A673 (cell line): ENCODE data around the gene P2RX1. TPM values are rescaled to one million over a fixed set of nuclear protein-coding genes. Genes with fewer than 3 reads are reported as not detected.
"Not testable (repeated sequence)": the region's sequence is repeated elsewhere in the genome, so short reads cannot be mapped to it uniquely, and the experiment has no call there.

Source experiments
- BruUV-seq: library from RNA; stranded (reverse); fragments of 400-500 nt; replicated peaks from 2 replicates; lab custom pipeline; 2021; lab: Mats Ljungman, UMichigan
- CTCF ChIA-PET: fragments of 300-600 bp; sonication (Branson Sonifier 250); formaldehyde crosslinking; loops from one replicate; lab custom pipeline; 2022; ENCODE audit warnings: antibody characterized with exemption; lab: Charles Lee
- POLR2A ChIA-PET: fragments of 300-600 bp; sonication (Branson Sonifier 250); formaldehyde crosslinking; loops from one replicate; lab custom pipeline; 2022; ENCODE audit warnings: antibody characterized with exemption; ENCODE audit not compliant: low non-redundant PET; lab: Charles Lee
- DNase-seq: peaks from one replicate; pipeline ENCODE4 v3.0.0-alpha.2; 2015; ENCODE audit warnings: low spot score
- H3K27ac ChIP-seq: fragments of 200-600 bp; sonication (generic); 2 replicates; pipeline ENCODE4 v1.5.1; 2016; ENCODE audit warnings: mixed run types, low read depth, mild to moderate bottlenecking, mixed read lengths, antibody characterized with exemption, low read length; ENCODE audit not compliant: poor library complexity, severe bottlenecking
- H3K27me3 ChIP-seq: fragments of 200-600 bp; sonication (generic); replicated peaks from 2 replicates; pipeline ENCODE4 v1.6.1; 2017; ENCODE audit warnings: mixed run types, low read depth, mild to moderate bottlenecking, mixed read lengths, antibody characterized with exemption, low read length; ENCODE audit not compliant: insufficient read depth, poor library complexity
- H3K36me3 ChIP-seq: fragments of 200-600 bp; sonication (generic); 2 replicates; pipeline ENCODE4 v1.6.1; 2016; ENCODE audit warnings: mixed run types, mild to moderate bottlenecking, mixed read lengths, antibody characterized with exemption, low read length; ENCODE audit not compliant: insufficient read depth, poor library complexity, severe bottlenecking
- H3K4me1 ChIP-seq: fragments of 200-600 bp; sonication (generic); 2 replicates; pipeline ENCODE4 v1.6.1; 2017; ENCODE audit warnings: mixed run types, mild to moderate bottlenecking, mixed read lengths, antibody characterized with exemption, low read length; ENCODE audit not compliant: insufficient read depth, poor library complexity, severe bottlenecking
- H3K4me3 ChIP-seq: fragments of 200-600 bp; sonication (generic); 2 replicates; pipeline ENCODE4 v1.5.1; 2016; ENCODE audit warnings: low read depth, mixed run types, mild to moderate bottlenecking, mixed read lengths, low read length; ENCODE audit not compliant: poor library complexity, severe bottlenecking
- H3K9me3 ChIP-seq: fragments of 200-600 bp; sonication (generic); 2 replicates; pipeline ENCODE4 v1.6.1; 2016; ENCODE audit warnings: mixed run types, low read depth, mild to moderate bottlenecking, mixed read lengths, antibody characterized with exemption, low read length; ENCODE audit not compliant: poor library complexity, severe bottlenecking
- EZH2 ChIP-seq: fragments of 200-600 bp; sonication (generic); IDR thresholded peaks from 2 replicates; pipeline ENCODE4 v1.6.1; 2017; ENCODE audit warnings: borderline replicate concordance, low read depth, mild to moderate bottlenecking, mixed read lengths, antibody characterized with exemption, low read length; ENCODE audit not compliant: poor library complexity, severe bottlenecking
- intact Hi-C: fragments of 100-400 bp; cut with micrococcal nuclease; formaldehyde crosslinking; loops from one replicate; pipeline ENCODE4 v1.10.0; 2022; ENCODE audit not compliant: unreplicated experiment
- total RNA-seq: library from RNA; stranded (reverse); gene quantifications from 2 replicates; pipeline ENCODE4 v1.2.3, GENCODE V29; 2021
- TF ChIP-seq, protein P1 (sequence below): fragments of 300-800, 200-600 bp; sonication (generic); conservative IDR thresholded peaks from 2 replicates; pipeline ENCODE4 v1.5.1; 2017; ENCODE audit warnings: low read depth, mild to moderate bottlenecking, antibody characterized with exemption, low read length, moderate library complexity, mixed read lengths

Gene P2RX1
- total RNA-seq, 1 experiment from 2014 or later, result 0.24 TPM

DNA sequence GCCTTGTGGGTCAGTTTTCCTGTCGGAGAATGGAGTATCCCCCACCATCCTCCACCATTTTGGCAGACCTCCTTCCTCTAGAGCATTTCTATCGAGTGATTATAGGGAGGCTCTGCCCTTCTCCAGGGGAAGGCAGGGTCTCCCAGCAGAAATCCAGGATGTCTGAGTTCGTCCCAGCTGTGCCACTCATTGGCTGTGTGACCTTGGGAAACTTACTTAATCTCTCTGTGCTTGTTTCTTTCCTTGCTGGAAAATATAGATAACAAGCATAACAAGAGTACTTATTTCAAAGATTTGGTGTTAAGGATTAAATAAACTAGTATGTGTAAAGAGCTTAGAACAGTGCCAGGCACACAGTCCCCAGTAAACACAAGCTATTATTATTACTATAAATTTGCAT lies 33.2 kb upstream of the P2RX1 start:
- no TSS peak for BruUV-seq
- ChIA-PET CTCF (no interaction called here), POLR2A (no interaction called here)
- Histone ChIP-seq H3K4me3 (no peak overlapping the region), H3K9me3 (no peaks in the 10 kb centered on the region), H3K4me1 (peaks cover 1% of the 10 kb centered on the region), H3K27ac (no peak overlapping the region), H3K36me3 (no peaks in the 10 kb centered on the region), H3K27me3 (no peaks in the 10 kb centered on the region)
- TF ChIP-seq, protein P1, sequence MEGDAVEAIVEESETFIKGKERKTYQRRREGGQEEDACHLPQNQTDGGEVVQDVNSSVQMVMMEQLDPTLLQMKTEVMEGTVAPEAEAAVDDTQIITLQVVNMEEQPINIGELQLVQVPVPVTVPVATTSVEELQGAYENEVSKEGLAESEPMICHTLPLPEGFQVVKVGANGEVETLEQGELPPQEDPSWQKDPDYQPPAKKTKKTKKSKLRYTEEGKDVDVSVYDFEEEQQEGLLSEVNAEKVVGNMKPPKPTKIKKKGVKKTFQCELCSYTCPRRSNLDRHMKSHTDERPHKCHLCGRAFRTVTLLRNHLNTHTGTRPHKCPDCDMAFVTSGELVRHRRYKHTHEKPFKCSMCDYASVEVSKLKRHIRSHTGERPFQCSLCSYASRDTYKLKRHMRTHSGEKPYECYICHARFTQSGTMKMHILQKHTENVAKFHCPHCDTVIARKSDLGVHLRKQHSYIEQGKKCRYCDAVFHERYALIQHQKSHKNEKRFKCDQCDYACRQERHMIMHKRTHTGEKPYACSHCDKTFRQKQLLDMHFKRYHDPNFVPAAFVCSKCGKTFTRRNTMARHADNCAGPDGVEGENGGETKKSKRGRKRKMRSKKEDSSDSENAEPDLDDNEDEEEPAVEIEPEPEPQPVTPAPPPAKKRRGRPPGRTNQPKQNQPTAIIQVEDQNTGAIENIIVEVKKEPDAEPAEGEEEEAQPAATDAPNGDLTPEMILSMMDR, result no peak
- no peak for TF ChIP-seq EZH2
- DNase-seq, result no peak
- intact Hi-C loops, result no loop called here

- H3K4me3 ChIP-seq, H3K4me1 ChIP-seq, CTCF ChIA-PET, H3K27me3 ChIP-seq, H3K27ac ChIP-seq, H3K36me3 ChIP-seq, DNase-seq, intact Hi-C loops, BruUV-seq, POLR2A ChIA-PET, H3K9me3 ChIP-seq: not testable (repeated sequence)
Observed at GRCh38 chr17:3948551-3948950, 32.3 kb upstream of the P2RX1 start.

DNA sequence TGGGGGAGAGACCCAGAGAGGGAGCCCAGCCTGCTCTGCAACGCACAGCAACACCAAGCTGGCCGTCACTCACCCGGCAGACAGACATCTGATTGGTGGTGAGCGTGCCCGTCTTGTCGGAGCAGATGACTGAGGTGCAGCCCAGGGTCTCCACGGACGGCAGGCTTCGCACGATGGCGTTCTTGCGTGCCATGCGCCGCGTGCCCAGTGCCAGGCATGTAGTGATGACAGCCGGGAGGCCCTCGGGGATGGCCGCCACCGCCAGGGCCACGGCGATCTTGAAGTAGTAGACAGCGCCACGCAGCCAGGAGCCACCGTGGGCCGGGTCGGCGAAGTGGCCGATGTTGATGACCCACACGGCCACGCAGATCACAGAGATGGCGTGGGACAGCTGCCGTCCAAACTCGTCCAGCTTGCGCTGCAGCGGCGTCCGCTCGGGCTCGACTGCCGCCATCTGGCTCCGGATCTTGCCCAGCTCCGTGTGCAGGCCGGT lies 31.1 kb upstream of the P2RX1 start:
- no peaks in the 10 kb centered on the region for H3K36me3 ChIP-seq
- intact Hi-C loops, result no loop called here
- no peak overlapping the region for H3K4me3 ChIP-seq
- peaks cover 4% of the 10 kb centered on the region for H3K4me1 ChIP-seq
- CTCF ChIA-PET, result no interaction called here
- BruUV-seq, result no TSS peak
- H3K27me3 ChIP-seq, result no peaks in the 10 kb centered on the region
- no peak for DNase-seq
- POLR2A ChIA-PET, result no interaction called here
- TF ChIP-seq, protein P1, result no peak
- TF ChIP-seq EZH2, result no peak
- no peak overlapping the region for H3K27ac ChIP-seq
- no peaks in the 10 kb centered on the region for H3K9me3 ChIP-seq

DNA sequence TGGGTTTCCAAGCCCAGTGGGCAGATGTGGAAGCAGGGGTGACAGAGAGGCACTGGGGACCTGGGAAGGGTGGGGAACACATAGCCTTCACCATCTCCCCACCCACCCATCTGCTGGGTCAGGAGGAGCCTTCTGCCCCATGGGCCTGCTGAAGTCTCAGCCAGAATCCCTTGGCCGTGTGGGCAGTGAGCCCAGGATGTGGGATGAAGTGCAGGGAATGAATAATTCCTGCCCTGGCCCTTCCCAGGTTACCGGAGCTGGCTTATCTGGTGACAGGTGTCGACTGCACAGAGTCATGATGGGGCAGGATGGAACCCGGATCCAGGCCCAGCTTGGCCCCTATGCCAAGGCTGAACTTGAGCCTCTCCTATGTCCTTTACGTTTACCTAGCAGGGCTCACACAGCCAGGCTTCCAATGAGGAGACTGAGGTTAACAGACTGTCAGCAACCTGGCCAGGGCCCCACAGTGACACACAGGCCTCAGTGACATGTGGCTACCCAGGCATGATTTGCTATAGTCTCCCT lies 30.5 kb upstream of the P2RX1 start:
- CTCF ChIA-PET, result interaction anchor here (0.7 kb wide), 1 partner anchor 17 kb away, joined by 4 read pairs; no protein-coding TSS in a partner anchor
- POLR2A ChIA-PET, result no interaction called here

More for the DNA sequence above, 30.5 kb upstream of the P2RX1 start:
- no peak overlapping the region for H3K27ac ChIP-seq
- no peaks in the 10 kb centered on the region for H3K27me3 ChIP-seq
- H3K4me1 ChIP-seq, result peaks cover 4% of the 10 kb centered on the region
- no peak overlapping the region for H3K4me3 ChIP-seq
- no peak for DNase-seq
- no peaks in the 10 kb centered on the region for H3K36me3 ChIP-seq
- no peak for TF ChIP-seq EZH2
- TF ChIP-seq, protein P1, result no peak
- intact Hi-C loops, result no loop called here
- BruUV-seq, result no TSS peak
- H3K9me3 ChIP-seq, result no peaks in the 10 kb centered on the region
